PC-9 (cell line): ENCODE results near the gene XPC. TPM values are rescaled to one million over a fixed set of nuclear protein-coding genes. Genes with fewer than 3 reads are reported as not detected.

ENCODE experiments used
- BruUV-seq: library from RNA; stranded (reverse); fragments of 400-500 nt; replicated peaks from 2 replicates; lab custom pipeline; 2021; lab: Mats Ljungman, UMichigan
- CTCF ChIA-PET: fragments of 300-600 bp; sonication (Branson Sonifier 250); formaldehyde crosslinking; loops from one replicate; lab custom pipeline; 2022; ENCODE audit warnings: antibody characterized with exemption; lab: Charles Lee
- POLR2A ChIA-PET: fragments of 300-600 bp; sonication (Branson Sonifier 250); formaldehyde crosslinking; loops from one replicate; lab custom pipeline; 2022; ENCODE audit warnings: antibody characterized with exemption; ENCODE audit not compliant: unreplicated experiment; lab: Charles Lee
- DNase-seq, 2 experiments: peaks; one replicate each; pipeline versions ENCODE4 v3.0.0 to v3.0.0-alpha.2; 2015 to 2022; ENCODE audit warnings: mixed read lengths in 1 of 2
- H2AFZ ChIP-seq: fragments of 200-600 bp; sonication (generic); 2 replicates; pipeline ENCODE4 v1.8.1; 2017; ENCODE audit warnings: antibody characterized with exemption
- H3F3A ChIP-seq: fragments of 200-600 bp; sonication (generic); 2 replicates; pipeline ENCODE4 v1.8.1; 2017; ENCODE audit warnings: antibody characterized with exemption, mild to moderate bottlenecking, low read depth; ENCODE audit not compliant: insufficient read depth
- H3K27ac ChIP-seq: fragments of 200-600 bp; sonication (generic); 2 replicates; pipeline ENCODE4 v1.6.1; 2016; ENCODE audit warnings: mixed run types
- H3K27me3 ChIP-seq: fragments of 200-600 bp; sonication (generic); 2 replicates; pipeline ENCODE4 v1.6.1; 2016; ENCODE audit warnings: low read depth, mixed run types; ENCODE audit not compliant: insufficient read depth
- H3K36me3 ChIP-seq: fragments of 200-600 bp; sonication (generic); 2 replicates; pipeline ENCODE4 v1.6.1; 2016; ENCODE audit warnings: low read depth, mixed run types
- H3K4me1 ChIP-seq: fragments of 200-600 bp; sonication (generic); replicated peaks from 2 replicates; pipeline ENCODE4 v1.6.1; 2016; ENCODE audit warnings: mixed run types; ENCODE audit not compliant: insufficient read depth
- H3K4me2 ChIP-seq: fragments of 200-600 bp; sonication (generic); 2 replicates; pipeline ENCODE4 v1.6.1; 2017; ENCODE audit warnings: mixed run types
- H3K4me3 ChIP-seq: fragments of 200-600 bp; sonication (generic); 2 replicates; pipeline ENCODE4 v1.6.1; 2016; ENCODE audit warnings: mixed run types
- H3K79me2 ChIP-seq: fragments of 200-600 bp; sonication (generic); 2 replicates; pipeline ENCODE4 v1.6.1; 2017; ENCODE audit warnings: low read depth, mixed run types
- H3K9me2 ChIP-seq: fragments of 200-600 bp; sonication (generic); 2 replicates; pipeline ENCODE4 v1.8.1; 2017; ENCODE audit warnings: mild to moderate bottlenecking; ENCODE audit not compliant: insufficient read depth
- H3K9me3 ChIP-seq: fragments of 200-600 bp; sonication (generic); 2 replicates; pipeline ENCODE4 v1.8.1; 2016; ENCODE audit warnings: low read depth; ENCODE audit not compliant: insufficient read depth
- H4K20me1 ChIP-seq: fragments of 200-600 bp; sonication (generic); 2 replicates; pipeline ENCODE4 v1.8.1; 2017; ENCODE audit not compliant: insufficient read depth
- CTCF ChIP-seq: fragments of 200-600 bp; sonication (generic); conservative IDR thresholded peaks from 2 replicates; pipeline ENCODE4 v1.6.1; 2017; ENCODE audit warnings: mixed run types, antibody characterized with exemption, mild to moderate bottlenecking, moderate library complexity
- EZH2 ChIP-seq: fragments of 200-600 bp; sonication (generic); IDR thresholded peaks from 2 replicates; pipeline ENCODE4 v1.8.0; 2017; ENCODE audit warnings: antibody characterized with exemption, low read depth
- intact Hi-C: fragments of 100-400 bp; cut with micrococcal nuclease; formaldehyde crosslinking; loops from one replicate; pipeline ENCODE4 v1.10.0; 2022; ENCODE audit not compliant: unreplicated experiment
- total RNA-seq: library from RNA; stranded (reverse); gene quantifications from 2 replicates; pipeline ENCODE4 v1.2.3, GENCODE V29; 2021

Gene XPC
- total RNA-seq, 1 experiment from 2014 or later, result 27.1 TPM

GRCh38 chr3:14132120-14132519 lies 46.3 kb downstream of the XPC start:
- H3F3A ChIP-seq, result 0 out of 2 replicates have a peak, but pooled peaks cover 16% of the 10 kb centered on the region
- no peaks in the 10 kb centered on the region for H3K9me3 ChIP-seq
- no peak overlapping the region for H2AFZ ChIP-seq
- ChIA-PET POLR2A (no interaction called here), CTCF (no interaction called here)
- intact Hi-C loops, result no loop called here
- no peaks in the 10 kb centered on the region for H3K9me2 ChIP-seq
- H3K4me2 ChIP-seq, result no peak overlapping the region
- no TSS peak for BruUV-seq
- peaks cover 16% of the 10 kb centered on the region for H3K4me1 ChIP-seq
- H3K79me2 ChIP-seq, result peaks cover 24% of the 10 kb centered on the region
- H3K27ac ChIP-seq, result no peak overlapping the region
- TF ChIP-seq CTCF, result no peak
- TF ChIP-seq EZH2, result no peak
- H3K27me3 ChIP-seq, result no peaks in the 10 kb centered on the region
- peaks cover 24% of the 10 kb centered on the region for H4K20me1 ChIP-seq
- DNase-seq, result no peak
- H3K4me3 ChIP-seq, result no peak overlapping the region
- peaks cover 50% of the 10 kb centered on the region for H3K36me3 ChIP-seq

GRCh38 chr3:14131134-14131533 lies 47.3 kb downstream of the XPC start:
- Histone ChIP-seq H3K4me2 (no peak overlapping the region), H3K4me3 (no peak overlapping the region), H3K27me3 (no peaks in the 10 kb centered on the region), H3K4me1 (peaks cover 17% of the 10 kb centered on the region), H3K27ac (no peak overlapping the region), H4K20me1 (peaks cover 34% of the 10 kb centered on the region), H3K9me2 (no peaks in the 10 kb centered on the region), H3K9me3 (no peaks in the 10 kb centered on the region), H3K79me2 (peaks cover 34% of the 10 kb centered on the region), H3K36me3 (peaks cover 47% of the 10 kb centered on the region), H3F3A (peaks cover 18% of the 10 kb centered on the region; the same call in 1 of the 2 replicates), H2AFZ (no peak overlapping the region)
- CTCF ChIA-PET, result no interaction called here
- DNase-seq, result no peak
- TF ChIP-seq CTCF (no peak), EZH2 (no peak)
- intact Hi-C loops, result no loop called here
- POLR2A ChIA-PET, result no interaction called here
- no TSS peak for BruUV-seq

- no peak overlapping the region for H3K4me2 ChIP-seq
- no peak overlapping the region for H3K4me3 ChIP-seq
- ChIA-PET CTCF (no interaction called here), POLR2A (no interaction called here)
- no TSS peak for BruUV-seq
- intact Hi-C loops, result no loop called here
- H3K27me3 ChIP-seq, result no peaks in the 10 kb centered on the region
- peaks cover 37% of the 10 kb centered on the region for H4K20me1 ChIP-seq
- H3K9me3 ChIP-seq, result no peaks in the 10 kb centered on the region
- peaks cover 16% of the 10 kb centered on the region; the same call in 1 of the 2 replicates for H3F3A ChIP-seq
- peaks cover 43% of the 10 kb centered on the region for H3K36me3 ChIP-seq
- no peak for TF ChIP-seq CTCF
- TF ChIP-seq EZH2, result no peak
- no peak overlapping the region for H2AFZ ChIP-seq
- no peak for DNase-seq
- H3K4me1 ChIP-seq, result peaks cover 16% of the 10 kb centered on the region
- H3K27ac ChIP-seq, result no peak overlapping the region
- H3K9me2 ChIP-seq, result no peaks in the 10 kb centered on the region
- peaks cover 36% of the 10 kb centered on the region for H3K79me2 ChIP-seq
These were observed 47.7 kb downstream of the XPC start for GRCh38 chr3:14130707-14131106.
